ENCODE results near the gene COCH. TPM values are rescaled to one million over a fixed set of nuclear protein-coding genes. Genes with fewer than 3 reads are reported as not detected.

COCH gene
- total RNA-seq, 1 experiment from 2014 or later: not detected

- H3K36me3 ChIP-seq: no peaks in the 10 kb centered on the region
- H3K4me3 ChIP-seq: no peak overlapping the region
- H3K9me3 ChIP-seq (replicated peaks): no peaks in the 10 kb centered on the region
- no peak for DNase-seq
- H3K27me3 ChIP-seq: no peaks in the 10 kb centered on the region
- H3K27ac ChIP-seq: no peak overlapping the region
- no peaks in the 10 kb centered on the region for H3K4me1 ChIP-seq
These were observed 9.4 kb upstream of the COCH start for GRCh38 chr14:30864934-30865333.

- no peak overlapping the region for H3K27ac ChIP-seq
These were observed 5.6 kb upstream of the COCH start for GRCh38 chr14:30868736-30869135.

GRCh38 chr14:30869551-30870155, 4.7 kb upstream of the COCH start:
- H3K4me3 ChIP-seq: no peak overlapping the region
- H3K27me3 ChIP-seq: no peaks in the 10 kb centered on the region
- H3K9me3 ChIP-seq (replicated peaks): no peaks in the 10 kb centered on the region
- DNase-seq: peak; percentile 12 to 49
- H3K36me3 ChIP-seq: no peaks in the 10 kb centered on the region
- no peak overlapping the region for H3K27ac ChIP-seq
- H3K4me1 ChIP-seq: no peaks in the 10 kb centered on the region

More at GRCh38 chr14:30868736-30869135, 5.6 kb upstream of the COCH start:
- Histone ChIP-seq H3K27me3 (no peaks in the 10 kb centered on the region), H3K4me1 (no peaks in the 10 kb centered on the region), H3K9me3 (replicated peaks) (no peaks in the 10 kb centered on the region), H3K4me3 (no peak overlapping the region), H3K36me3 (no peaks in the 10 kb centered on the region)
- no peak for DNase-seq

GRCh38 chr14:30872602-30873001, 1.8 kb upstream of the COCH start:
- H3K36me3 ChIP-seq: no peaks in the 10 kb centered on the region
- no peaks in the 10 kb centered on the region for H3K27me3 ChIP-seq
- H3K4me1 ChIP-seq: no peaks in the 10 kb centered on the region
- DNase-seq: no peak
- no peaks in the 10 kb centered on the region for H3K9me3 ChIP-seq (replicated peaks)
- no peak overlapping the region for H3K4me3 ChIP-seq
- H3K27ac ChIP-seq: no peak overlapping the region

GRCh38 chr14:30873308-30874119, 845 bp upstream of the COCH start:
- no peaks in the 10 kb centered on the region for H3K9me3 ChIP-seq (replicated peaks)
- no peak for DNase-seq
- H3K4me3 ChIP-seq: no peak overlapping the region
- no peaks in the 10 kb centered on the region for H3K27me3 ChIP-seq
- H3K4me1 ChIP-seq: no peaks in the 10 kb centered on the region
- H3K27ac ChIP-seq: no peak overlapping the region
- H3K36me3 ChIP-seq: no peaks in the 10 kb centered on the region

GRCh38 chr14:30874999-30875787, 834 bp downstream of the COCH start:
- no peaks in the 10 kb centered on the region for H3K27me3 ChIP-seq
- no peak overlapping the region for H3K27ac ChIP-seq
- DNase-seq: no peak
- H3K4me1 ChIP-seq: no peaks in the 10 kb centered on the region
- no peaks in the 10 kb centered on the region for H3K36me3 ChIP-seq
- H3K4me3 ChIP-seq: no peak overlapping the region
- no peaks in the 10 kb centered on the region for H3K9me3 ChIP-seq (replicated peaks)

- Histone ChIP-seq H3K4me3 (no peak overlapping the region), H3K4me1 (no peaks in the 10 kb centered on the region), H3K27me3 (no peaks in the 10 kb centered on the region), H3K27ac (no peak overlapping the region), H3K9me3 (replicated peaks) (no peaks in the 10 kb centered on the region), H3K36me3 (no peaks in the 10 kb centered on the region)
- DNase-seq: no peak
These were observed 1.4 kb downstream of the COCH start for GRCh38 chr14:30875788-30876053.

- Histone ChIP-seq H3K27me3 (no peaks in the 10 kb centered on the region), H3K27ac (no peak overlapping the region), H3K9me3 (replicated peaks) (no peaks in the 10 kb centered on the region), H3K4me3 (no peak overlapping the region), H3K36me3 (no peaks in the 10 kb centered on the region), H3K4me1 (no peaks in the 10 kb centered on the region)
- DNase-seq: no peak
These were observed 2.3 kb downstream of the COCH start for GRCh38 chr14:30876692-30877091.

- no peak overlapping the region for H3K27ac ChIP-seq
- H3K4me3 ChIP-seq: no peak overlapping the region
- H3K4me1 ChIP-seq: no peaks in the 10 kb centered on the region
- H3K9me3 ChIP-seq (replicated peaks): no peaks in the 10 kb centered on the region
- H3K27me3 ChIP-seq: no peaks in the 10 kb centered on the region
- no peaks in the 10 kb centered on the region for H3K36me3 ChIP-seq
- no peak for DNase-seq
These were observed 8.1 kb downstream of the COCH start for GRCh38 chr14:30882431-30882830.

- Histone ChIP-seq H3K36me3 (no peaks in the 10 kb centered on the region), H3K4me1 (no peaks in the 10 kb centered on the region), H3K27ac (no peak overlapping the region), H3K9me3 (replicated peaks) (no peaks in the 10 kb centered on the region), H3K4me3 (no peak overlapping the region), H3K27me3 (no peaks in the 10 kb centered on the region)
- DNase-seq: no peak
These were observed 9.3 kb downstream of the COCH start for GRCh38 chr14:30883508-30884294.

GRCh38 chr14:30884901-30885300, 10.5 kb downstream of the COCH start:
- Histone ChIP-seq H3K36me3 (peaks cover 2% of the 10 kb centered on the region; the same call in 1 of the 2 replicates), H3K4me1 (no peaks in the 10 kb centered on the region), H3K27me3 (no peaks in the 10 kb centered on the region), H3K4me3 (no peak overlapping the region), H3K9me3 (replicated peaks) (no peaks in the 10 kb centered on the region), H3K27ac (no peak overlapping the region)
- DNase-seq: no peak

GRCh38 chr14:30885840-30886740, 11.7 kb downstream of the COCH start:
- H3K27ac ChIP-seq: no peak overlapping the region
- no peaks in the 10 kb centered on the region for H3K9me3 ChIP-seq (replicated peaks)
- DNase-seq: no peak
- H3K36me3 ChIP-seq: peaks cover 2% of the 10 kb centered on the region; the same call in 1 of the 2 replicates
- H3K4me1 ChIP-seq: no peaks in the 10 kb centered on the region
- H3K27me3 ChIP-seq: no peaks in the 10 kb centered on the region
- no peak overlapping the region for H3K4me3 ChIP-seq

GRCh38 chr14:30888480-30889243, 14.3 kb downstream of the COCH start:
- DNase-seq: no peak
- Histone ChIP-seq H3K36me3 (peaks cover 8% of the 10 kb centered on the region; the same call in 1 of the 2 replicates), H3K4me3 (no peak overlapping the region), H3K9me3 (replicated peaks) (no peaks in the 10 kb centered on the region), H3K27ac (no peak overlapping the region), H3K27me3 (no peaks in the 10 kb centered on the region), H3K4me1 (no peaks in the 10 kb centered on the region)
